ENCODE results near the gene EIF1AX. TPM values are rescaled to one million over a fixed set of nuclear protein-coding genes. Genes with fewer than 3 reads are reported as not detected.

The EIF1AX gene
- total and polyA plus RNA-seq, 9 of the 15 experiments (the other 6 are each of a cell fraction or from before 2014, with no cell fraction given), result 54.2 to 178 (median 73.5) TPM

DNA sequence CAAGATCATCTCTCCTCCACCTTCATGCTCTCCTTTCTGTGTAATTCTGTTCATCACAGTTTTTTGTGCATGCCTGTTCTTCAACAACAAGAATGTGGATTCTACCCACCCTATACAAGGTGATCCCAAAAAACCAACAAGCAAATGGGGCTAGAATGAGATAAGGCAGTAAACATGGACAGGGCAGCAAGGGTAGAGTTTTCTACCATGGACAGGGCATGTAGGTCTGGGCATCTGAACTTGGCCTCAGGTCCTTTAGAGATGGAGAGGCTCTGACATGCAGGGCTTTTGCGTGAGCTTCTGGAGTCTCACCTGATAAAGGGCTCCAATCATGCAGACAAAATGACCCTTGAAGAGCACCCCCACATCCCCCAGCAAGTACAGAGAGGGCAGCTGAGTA lies 61.4 kb downstream of the EIF1AX start:
- no peak for TF ChIP-seq ZNF41 (CRISPR knock-in tag; conservative IDR thresholded peaks at IDR 0.05)
- TF ChIP-seq SIRT6 (IDR thresholded peaks at IDR 0.05; ENCODE audit: low read depth, low read length), result no peak
- TF ChIP-seq, protein P1, sequence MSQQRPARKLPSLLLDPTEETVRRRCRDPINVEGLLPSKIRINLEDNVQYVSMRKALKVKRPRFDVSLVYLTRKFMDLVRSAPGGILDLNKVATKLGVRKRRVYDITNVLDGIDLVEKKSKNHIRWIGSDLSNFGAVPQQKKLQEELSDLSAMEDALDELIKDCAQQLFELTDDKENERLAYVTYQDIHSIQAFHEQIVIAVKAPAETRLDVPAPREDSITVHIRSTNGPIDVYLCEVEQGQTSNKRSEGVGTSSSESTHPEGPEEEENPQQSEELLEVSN (IDR thresholded peaks at IDR 0.05; ENCODE audit: borderline replicate concordance in 1 of 2, extremely low read depth in 1 of 2, insufficient read depth in 1 of 2, insufficient read length in 1 of 2, low read depth in 1 of 2, low read length in 1 of 2, poor library complexity in 1 of 2, severe bottlenecking in 1 of 2), result no peak
- TF ChIP-seq, protein P2, sequence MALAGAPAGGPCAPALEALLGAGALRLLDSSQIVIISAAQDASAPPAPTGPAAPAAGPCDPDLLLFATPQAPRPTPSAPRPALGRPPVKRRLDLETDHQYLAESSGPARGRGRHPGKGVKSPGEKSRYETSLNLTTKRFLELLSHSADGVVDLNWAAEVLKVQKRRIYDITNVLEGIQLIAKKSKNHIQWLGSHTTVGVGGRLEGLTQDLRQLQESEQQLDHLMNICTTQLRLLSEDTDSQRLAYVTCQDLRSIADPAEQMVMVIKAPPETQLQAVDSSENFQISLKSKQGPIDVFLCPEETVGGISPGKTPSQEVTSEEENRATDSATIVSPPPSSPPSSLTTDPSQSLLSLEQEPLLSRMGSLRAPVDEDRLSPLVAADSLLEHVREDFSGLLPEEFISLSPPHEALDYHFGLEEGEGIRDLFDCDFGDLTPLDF (CRISPR knock-in tag; IDR thresholded peaks at IDR 0.05), result no peak
- no peak for TF ChIP-seq HEY1 (CRISPR knock-in tag; IDR thresholded peaks at IDR 0.05; ENCODE audit: borderline replicate concordance)
- TF ChIP-seq XRCC3 (IDR thresholded peaks at IDR 0.05), result no peak
- no peak for TF ChIP-seq TSC22D4 (tag; IDR thresholded peaks at IDR 0.05)
- no peak for TF ChIP-seq RHOXF2B (CRISPR knock-in tag; conservative IDR thresholded peaks at IDR 0.05)
- TF ChIP-seq ETV5 (CRISPR knock-in tag; IDR thresholded peaks at IDR 0.05; ENCODE audit: low read depth), result no peak
- no peak for TF ChIP-seq POLR2G (IDR thresholded peaks at IDR 0.05; ENCODE audit: low read depth, low read length)
- TF ChIP-seq, protein P3, sequence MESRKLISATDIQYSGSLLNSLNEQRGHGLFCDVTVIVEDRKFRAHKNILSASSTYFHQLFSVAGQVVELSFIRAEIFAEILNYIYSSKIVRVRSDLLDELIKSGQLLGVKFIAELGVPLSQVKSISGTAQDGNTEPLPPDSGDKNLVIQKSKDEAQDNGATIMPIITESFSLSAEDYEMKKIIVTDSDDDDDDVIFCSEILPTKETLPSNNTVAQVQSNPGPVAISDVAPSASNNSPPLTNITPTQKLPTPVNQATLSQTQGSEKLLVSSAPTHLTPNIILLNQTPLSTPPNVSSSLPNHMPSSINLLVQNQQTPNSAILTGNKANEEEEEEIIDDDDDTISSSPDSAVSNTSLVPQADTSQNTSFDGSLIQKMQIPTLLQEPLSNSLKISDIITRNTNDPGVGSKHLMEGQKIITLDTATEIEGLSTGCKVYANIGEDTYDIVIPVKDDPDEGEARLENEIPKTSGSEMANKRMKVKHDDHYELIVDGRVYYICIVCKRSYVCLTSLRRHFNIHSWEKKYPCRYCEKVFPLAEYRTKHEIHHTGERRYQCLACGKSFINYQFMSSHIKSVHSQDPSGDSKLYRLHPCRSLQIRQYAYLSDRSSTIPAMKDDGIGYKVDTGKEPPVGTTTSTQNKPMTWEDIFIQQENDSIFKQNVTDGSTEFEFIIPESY (CRISPR knock-in tag; IDR thresholded peaks at IDR 0.05), result no peak
- no peak for TF ChIP-seq ZNF507 (tag; conservative IDR thresholded peaks at IDR 0.05)
- no peak for FAIRE-seq
- intact Hi-C loops (cut with micrococcal nuclease), result no loop called here

More for the DNA sequence above, 61.4 kb downstream of the EIF1AX start:
- H2AFZ ChIP-seq (ENCODE audit: low read depth, low read length), result no peak overlapping the region
- no peak overlapping the region for H3K4me3 ChIP-seq
- no TSS peak for BruUV-seq (replicated peaks)
- H3K79me2 ChIP-seq (ENCODE audit: control insufficient read depth, insufficient read depth, low read length), result no peaks in the 10 kb centered on the region
- no peaks in the 10 kb centered on the region for H3K9me3 ChIP-seq (replicated peaks; ENCODE audit: control insufficient read depth, insufficient read depth, low read depth, low read length)
- no peaks in the 10 kb centered on the region for H3K9me1 ChIP-seq (ENCODE audit: control insufficient read depth, insufficient read depth, low read length)
- POLR2A ChIA-PET, result no interaction called here
- CTCF ChIA-PET (ENCODE audit: low intra/inter-chr PET ratio), result no interaction called here
- in situ Hi-C loops (cut with MboI), result no loop called here
- H3K27me3 ChIP-seq (ENCODE audit: control insufficient read depth in 2 of 2, insufficient read depth in 2 of 2, low read length in 2 of 2), result peaks cover 6 to 23% of the 10 kb centered on the region in 2 experiments; a peak in 4 of 5 replicates
- H3K27ac ChIP-seq (ENCODE audit: extremely low read depth, low read depth, low read length), result no peak overlapping the region
- no peak overlapping the region for H3K4me2 ChIP-seq (ENCODE audit: insufficient read depth, low read length)
- no peaks in the 10 kb centered on the region; the same call in 1 of the 2 replicates for H4K20me1 ChIP-seq (replicated peaks; ENCODE audit: control insufficient read depth, insufficient read depth, low read length)
- 0% methylated on average over 1 of the region's 1 CpG for whole genome bisulfite sequencing (ENCODE audit: insufficient coverage, low coverage, missing lambda C conversion rate)
- DNase-seq (ENCODE audit: extremely low read depth in 1 of 4, low spot score in 3 of 4), result no peak
- no peaks in the 10 kb centered on the region for H3K4me1 ChIP-seq (replicated peaks in 1 of 2; ENCODE audit: control insufficient read depth in 2 of 2, insufficient read depth in 2 of 2, low read length in 2 of 2)
- no peaks in the 10 kb centered on the region for H3K36me3 ChIP-seq (ENCODE audit: control insufficient read depth, insufficient read depth, low read length)
- H3K9ac ChIP-seq (ENCODE audit: insufficient read depth in 1 of 2, low read depth in 2 of 2, low read length in 2 of 2), result no peak overlapping the region
- no peak for ATAC-seq
